Activated naive CD4-positive, alpha-beta T cell treated with anti-CD3 and anti-CD28 coated beads, Interleukin-2, amount 10 ng/mL, durations not matched to agents 7 days and 5 days (primary cell): Measurements from ENCODE around the gene JPH2.
"Not testable (repeated sequence)": the region's sequence is repeated elsewhere in the genome, so short reads cannot be mapped to it uniquely, and the experiment has no call there.

ENCODE experiments used
- CTCF ChIA-PET: fragments of 350-600 bp; sonication (Branson Sonifier 250); formaldehyde crosslinking; loops from one replicate; lab custom pipeline; 2021; ENCODE audit warnings: antibody characterized with exemption; lab: Charles Lee
- DNase-seq: peaks from one replicate; pipeline ENCODE4 v3.0.0-alpha.2; 2020
- H3K27ac Mint-ChIP-seq: one replicate; pipeline ENCODE4 v1.8.0; 2021; ENCODE audit warnings: mild to moderate bottlenecking, moderate library complexity, mixed read lengths
- H3K27me3 Mint-ChIP-seq: one replicate; pipeline ENCODE4 v1.8.0; 2021; ENCODE audit warnings: mild to moderate bottlenecking, mixed read lengths
- H3K36me3 Mint-ChIP-seq: one replicate; pipeline ENCODE4 v1.8.0; 2021; ENCODE audit warnings: mixed read lengths
- H3K4me1 Mint-ChIP-seq: one replicate; pipeline ENCODE4 v1.8.0; 2021; ENCODE audit warnings: mixed read lengths
- H3K4me3 Mint-ChIP-seq: one replicate; pipeline ENCODE4 v1.8.0; 2021; ENCODE audit warnings: mild to moderate bottlenecking, moderate library complexity, mixed read lengths
- H3K9me3 Mint-ChIP-seq: one replicate; pipeline ENCODE4 v1.8.0; 2021; ENCODE audit warnings: mixed read lengths

The JPH2 gene

GRCh38 chr20:44207126-44207723, 20.2 kb upstream of the JPH2 start:
- H3K4me1 Mint-ChIP-seq = peaks cover 51% of the 10 kb centered on the region
- H3K27ac Mint-ChIP-seq = no peak overlapping the region
- H3K27me3 Mint-ChIP-seq = peaks cover 6% of the 10 kb centered on the region
- peaks cover 34% of the 10 kb centered on the region for H3K36me3 Mint-ChIP-seq
- CTCF ChIA-PET = no interaction called here
- DNase-seq = no peak
- H3K4me3 Mint-ChIP-seq = no peak overlapping the region
- H3K9me3 Mint-ChIP-seq = no peaks in the 10 kb centered on the region

GRCh38 chr20:44206132-44206531, 19.1 kb upstream of the JPH2 start:
- peaks cover 46% of the 10 kb centered on the region for H3K4me1 Mint-ChIP-seq
- CTCF ChIA-PET = no interaction called here
- H3K36me3 Mint-ChIP-seq = peaks cover 45% of the 10 kb centered on the region
- H3K27me3 Mint-ChIP-seq = peaks cover 6% of the 10 kb centered on the region
- H3K4me3 Mint-ChIP-seq = no peak overlapping the region
- no peak overlapping the region for H3K27ac Mint-ChIP-seq
- no peaks in the 10 kb centered on the region for H3K9me3 Mint-ChIP-seq
- no peak for DNase-seq

- Mint-ChIP-seq H3K4me3 (no peak overlapping the region), H3K4me1 (peaks cover 55% of the 10 kb centered on the region), H3K27me3 (no peaks in the 10 kb centered on the region), H3K9me3 (no peaks in the 10 kb centered on the region), H3K27ac (no peak overlapping the region), H3K36me3 (peaks cover 56% of the 10 kb centered on the region)
- DNase-seq = no peak
- CTCF ChIA-PET = no interaction called here
Measured at GRCh38 chr20:44204832-44205215, 17.8 kb upstream of the JPH2 start.

GRCh38 chr20:44204156-44204831, 17.3 kb upstream of the JPH2 start:
- CTCF ChIA-PET = no interaction called here
- H3K4me3 Mint-ChIP-seq = no peak overlapping the region
- H3K9me3 Mint-ChIP-seq = no peaks in the 10 kb centered on the region
- H3K36me3 Mint-ChIP-seq = peaks cover 59% of the 10 kb centered on the region
- H3K4me1 Mint-ChIP-seq = peaks cover 55% of the 10 kb centered on the region
- no peaks in the 10 kb centered on the region for H3K27me3 Mint-ChIP-seq
- no peak overlapping the region for H3K27ac Mint-ChIP-seq
- no peak for DNase-seq

GRCh38 chr20:44203161-44203560, 16.2 kb upstream of the JPH2 start:
- Mint-ChIP-seq H3K27me3 (no peaks in the 10 kb centered on the region), H3K9me3 (no peaks in the 10 kb centered on the region), H3K4me1 (peaks cover 50% of the 10 kb centered on the region), H3K4me3 (no peak overlapping the region), H3K27ac (no peak overlapping the region), H3K36me3 (peaks cover 64% of the 10 kb centered on the region)
- no peak for DNase-seq
- CTCF ChIA-PET = interaction anchor here (1.1 to 1.8 kb wide), 2 partner anchors 13 to 108 kb away, joined by 4 read pairs; partner anchors contain the start of gene FITM2

- no peak overlapping the region for H3K4me3 Mint-ChIP-seq
- DNase-seq = no peak
- no peaks in the 10 kb centered on the region for H3K9me3 Mint-ChIP-seq
- H3K36me3 Mint-ChIP-seq = peaks cover 66% of the 10 kb centered on the region
- no peaks in the 10 kb centered on the region for H3K27me3 Mint-ChIP-seq
- peaks cover 42% of the 10 kb centered on the region for H3K4me1 Mint-ChIP-seq
- CTCF ChIA-PET = no interaction called here
- no peak overlapping the region for H3K27ac Mint-ChIP-seq
Measured at GRCh38 chr20:44200983-44201382, 14.0 kb upstream of the JPH2 start.

GRCh38 chr20:44200371-44200770, 13.4 kb upstream of the JPH2 start:
- Mint-ChIP-seq H3K27me3 (no peaks in the 10 kb centered on the region), H3K27ac (no peak overlapping the region), H3K4me1 (peaks cover 42% of the 10 kb centered on the region), H3K4me3 (no peak overlapping the region), H3K9me3 (no peaks in the 10 kb centered on the region), H3K36me3 (peaks cover 67% of the 10 kb centered on the region)
- DNase-seq = no peak
- CTCF ChIA-PET = no interaction called here

GRCh38 chr20:44199877-44200276, 12.9 kb upstream of the JPH2 start:
- Mint-ChIP-seq H3K4me3 (no peak overlapping the region), H3K27ac (peak overlapping the region; percentile 46), H3K27me3 (no peaks in the 10 kb centered on the region), H3K9me3 (no peaks in the 10 kb centered on the region), H3K4me1 (peaks cover 42% of the 10 kb centered on the region), H3K36me3 (peaks cover 65% of the 10 kb centered on the region)
- no peak for DNase-seq
- CTCF ChIA-PET = no interaction called here

- peak overlapping the region; percentile 86 for H3K27ac Mint-ChIP-seq
Measured at GRCh38 chr20:44198872-44199271, 11.9 kb upstream of the JPH2 start.

GRCh38 chr20:44196271-44196670, 9.3 kb upstream of the JPH2 start:
- peaks cover 41% of the 10 kb centered on the region for H3K36me3 Mint-ChIP-seq
- H3K4me3 Mint-ChIP-seq = no peak overlapping the region
- H3K4me1 Mint-ChIP-seq = peaks cover 32% of the 10 kb centered on the region
- peaks cover 4% of the 10 kb centered on the region for H3K27me3 Mint-ChIP-seq
- CTCF ChIA-PET = interaction anchor here (1.2 to 3.0 kb wide), 5 partner anchors 18 to 82 kb away, joined by 4 to 22 read pairs (median 4); no protein-coding TSS in a partner anchor
- H3K27ac Mint-ChIP-seq = no peak overlapping the region
- DNase-seq = no peak
- no peaks in the 10 kb centered on the region for H3K9me3 Mint-ChIP-seq

More at GRCh38 chr20:44198872-44199271, 11.9 kb upstream of the JPH2 start:
- no peaks in the 10 kb centered on the region for H3K27me3 Mint-ChIP-seq
- no peak overlapping the region for H3K4me3 Mint-ChIP-seq
- CTCF ChIA-PET = interaction anchor here (1.4 kb wide), 1 partner anchor 9 kb away, joined by 3 read pairs; no protein-coding TSS in a partner anchor
- peaks cover 37% of the 10 kb centered on the region for H3K4me1 Mint-ChIP-seq
- DNase-seq = peak; percentile 58
- peaks cover 63% of the 10 kb centered on the region for H3K36me3 Mint-ChIP-seq
- no peaks in the 10 kb centered on the region for H3K9me3 Mint-ChIP-seq

- Mint-ChIP-seq H3K36me3 (peaks cover 35% of the 10 kb centered on the region), H3K4me1 (peaks cover 26% of the 10 kb centered on the region), H3K9me3 (no peaks in the 10 kb centered on the region), H3K27ac (no peak overlapping the region), H3K27me3 (peaks cover 8% of the 10 kb centered on the region), H3K4me3 (no peak overlapping the region)
- CTCF ChIA-PET = interaction anchor here (1.2 to 3.0 kb wide), 6 partner anchors 8 to 81 kb away, joined by 3 to 22 read pairs (median 4); partner anchors contain the start of gene JPH2
- no peak for DNase-seq
Measured at GRCh38 chr20:44195605-44196004, 8.6 kb upstream of the JPH2 start.

- Mint-ChIP-seq H3K4me1 (peaks cover 8% of the 10 kb centered on the region), H3K27me3 (peaks cover 20% of the 10 kb centered on the region), H3K9me3 (no peaks in the 10 kb centered on the region), H3K4me3 (no peak overlapping the region), H3K27ac (no peak overlapping the region), H3K36me3 (peaks cover 18% of the 10 kb centered on the region)
- no peak for DNase-seq
- CTCF ChIA-PET = interaction anchor here (3.0 kb wide), 1 partner anchor 76 kb away, joined by 22 read pairs; no protein-coding TSS in a partner anchor
Measured at GRCh38 chr20:44193801-44194200, 6.8 kb upstream of the JPH2 start.

GRCh38 chr20:44191640-44192039, 4.7 kb upstream of the JPH2 start:
- H3K4me1 Mint-ChIP-seq, H3K27ac Mint-ChIP-seq, DNase-seq, H3K9me3 Mint-ChIP-seq, H3K4me3 Mint-ChIP-seq, H3K36me3 Mint-ChIP-seq: not testable (repeated sequence)
- H3K27me3 Mint-ChIP-seq = peaks cover 42% of the 10 kb centered on the region
- CTCF ChIA-PET = interaction anchor here (6.5 kb wide), 1 partner anchor 73 kb away, joined by 114 read pairs; no protein-coding TSS in a partner anchor

GRCh38 chr20:44190197-44190852, 3.3 kb upstream of the JPH2 start:
- not testable (repeated sequence) for H3K9me3 Mint-ChIP-seq, H3K4me1 Mint-ChIP-seq, H3K36me3 Mint-ChIP-seq, H3K27ac Mint-ChIP-seq, H3K4me3 Mint-ChIP-seq
- peak; percentile 67 for DNase-seq
- CTCF ChIA-PET = interaction anchor here (0.6 to 6.5 kb wide), 27 partner anchors 8 to 740 kb away, joined by 3 to 114 read pairs (median 4); partner anchors contain the start of genes FITM2 and OSER1
- peaks cover 54% of the 10 kb centered on the region for H3K27me3 Mint-ChIP-seq
